Suprapubic skin (tissue), 4 donors: ENCODE results near the gene CPSF7. TPM values are rescaled to one million over a fixed set of nuclear protein-coding genes. Genes with fewer than 3 reads are reported as not detected.
A peak's percentile ranks its signal among the peaks of the same experiment; 100 is the strongest.
"Not testable (repeated sequence)": the region's sequence is repeated elsewhere in the genome, so short reads cannot be mapped to it uniquely, and the experiment has no call there.

Source experiments
- DNase-seq, 2 donors: peaks; one replicate each; pipeline ENCODE4 v3.0.0-alpha.2; 2019; ENCODE audit warnings: low spot score in 2 of 2
- H3K27ac ChIP-seq: fragments of 200-600 bp; sonication (generic); one replicate; pipeline ENCODE4 v1.5.1; 2019
- H3K27me3 ChIP-seq: fragments of 200-600 bp; sonication (generic); one replicate; pipeline ENCODE4 v1.5.1; 2019
- H3K36me3 ChIP-seq: fragments of 200-600 bp; sonication (generic); one replicate; pipeline ENCODE4 v1.5.1; 2019
- H3K4me1 ChIP-seq: fragments of 200-600 bp; sonication (generic); one replicate; pipeline ENCODE4 v1.5.1; 2019
- H3K4me3 ChIP-seq: fragments of 200-600 bp; sonication (generic); one replicate; pipeline ENCODE4 v1.5.1; 2019; ENCODE audit warnings: mild to moderate bottlenecking
- H3K9me3 ChIP-seq: fragments of 200-600 bp; sonication (generic); one replicate; pipeline ENCODE4 v1.5.1; 2019
- CTCF ChIP-seq, 2 donors: fragments of 200-600 bp in 1 of 2; fragments of 450-650 bp in 1 of 2; sonication (generic) in 1 of 2; IDR thresholded peaks; one replicate each; pipeline ENCODE4 v1.5.1; 2016 to 2019; ENCODE audit warnings: antibody characterized with exemption in 2 of 2, mild to moderate bottlenecking in 1 of 2, moderate library complexity in 1 of 2
- EP300 ChIP-seq: sonication (generic); formaldehyde crosslinking; IDR thresholded peaks from one replicate; pipeline ENCODE4 v1.6.1; 2017; ENCODE audit warnings: antibody characterized with exemption
- POLR2A ChIP-seq, 2 donors: fragments of 450-650 bp; IDR thresholded peaks; one replicate each; pipeline ENCODE4 v1.6.1; 2017; ENCODE audit warnings: antibody characterized with exemption in 2 of 2, mild to moderate bottlenecking in 2 of 2, moderate library complexity in 2 of 2
- POLR2AphosphoS5 ChIP-seq, 3 donors: sonication (generic); formaldehyde crosslinking; IDR thresholded peaks; one replicate each; pipeline ENCODE4 v1.6.1; 2017; ENCODE audit warnings: antibody characterized with exemption in 3 of 3
- WGBS: methylation state at CpG from one replicate; pipeline ENCODE4 v1.1.5; 2018; 5-methylcytosine and 5-hydroxymethylcytosine counted together
- total RNA-seq, 4 donors: library from RNA; depleted of rRNA; stranded (reverse); fragments of >200 nt; gene quantifications; one replicate each; pipeline ENCODE4 v1.1.0, GENCODE V29; 2016

Gene CPSF7
- total RNA-seq, 4 donors from 2014 or later, result 57.2 to 76.2 (median 70.7) TPM

- 87% methylated on average over 6 of the region's 6 CpGs for WGBS
- H3K27ac ChIP-seq, result no peak overlapping the region
- no peak for DNase-seq
Observed at GRCh38 chr11:61442616-61443015, 12.8 kb upstream of the CPSF7 start.

DNA sequence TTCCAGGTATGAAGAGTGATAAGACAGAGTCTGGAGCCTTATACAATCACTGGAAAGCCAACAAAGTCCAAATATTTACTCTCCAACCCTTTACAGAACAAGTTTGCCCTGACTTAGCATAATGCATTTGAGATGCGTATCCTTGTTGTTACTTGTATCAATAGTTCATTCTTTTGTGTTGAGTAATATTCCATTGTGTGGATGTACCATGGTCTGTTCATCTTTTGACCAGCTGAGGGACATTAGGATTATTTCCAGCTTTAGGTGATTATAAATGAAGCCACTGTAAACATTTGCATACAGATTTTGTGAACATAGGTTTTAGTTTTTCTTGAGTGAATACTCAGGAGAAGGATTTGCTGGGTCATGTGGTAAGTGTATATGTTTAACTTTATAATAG, 9.8 kb upstream of the CPSF7 start:
- WGBS, result 96% methylated on average over 1 of the region's 1 CpG
- Histone ChIP-seq H3K4me3 (no peak overlapping the region), H3K36me3 (peaks cover 51% of the 10 kb centered on the region), H3K4me1 (peaks cover 8% of the 10 kb centered on the region), H3K9me3 (no peaks in the 10 kb centered on the region), H3K27ac (no peak overlapping the region), H3K27me3 (no peaks in the 10 kb centered on the region)
- TF ChIP-seq POLR2A (IDR thresholded peaks at IDR 0.05), result no peak
- no peak for TF ChIP-seq EP300
- TF ChIP-seq CTCF (IDR thresholded peaks at IDR 0.05), result no peak
- TF ChIP-seq POLR2AphosphoS5 (IDR thresholded peaks at IDR 0.05), result no peak
- no peak for DNase-seq

More at GRCh38 chr11:61442616-61443015, 12.8 kb upstream of the CPSF7 start:
- H3K4me3 ChIP-seq, result no peak overlapping the region
- H3K27me3 ChIP-seq, result no peaks in the 10 kb centered on the region
- peaks cover 65% of the 10 kb centered on the region for H3K36me3 ChIP-seq
- no peaks in the 10 kb centered on the region for H3K9me3 ChIP-seq
- peaks cover 5% of the 10 kb centered on the region for H3K4me1 ChIP-seq
- TF ChIP-seq POLR2A (IDR thresholded peaks at IDR 0.05) (no peak), EP300 (no peak), POLR2AphosphoS5 (IDR thresholded peaks at IDR 0.05) (no peak), CTCF (IDR thresholded peaks at IDR 0.05) (no peak)

- TF ChIP-seq EP300, result no peak
- no peak for TF ChIP-seq CTCF (IDR thresholded peaks at IDR 0.05)
- TF ChIP-seq POLR2AphosphoS5 (IDR thresholded peaks at IDR 0.05), result no peak
- no peak for TF ChIP-seq POLR2A (IDR thresholded peaks at IDR 0.05)
- no peak overlapping the region for H3K4me3 ChIP-seq
- no peak overlapping the region for H3K27ac ChIP-seq
- no peaks in the 10 kb centered on the region for H3K27me3 ChIP-seq
- H3K4me1 ChIP-seq, result peaks cover 8% of the 10 kb centered on the region
- no peaks in the 10 kb centered on the region for H3K9me3 ChIP-seq
- DNase-seq, result no peak
- 96% methylated on average over 5 of the region's 5 CpGs for WGBS
- peaks cover 39% of the 10 kb centered on the region for H3K36me3 ChIP-seq
Observed at GRCh38 chr11:61437496-61437895, 7.7 kb upstream of the CPSF7 start.

DNA sequence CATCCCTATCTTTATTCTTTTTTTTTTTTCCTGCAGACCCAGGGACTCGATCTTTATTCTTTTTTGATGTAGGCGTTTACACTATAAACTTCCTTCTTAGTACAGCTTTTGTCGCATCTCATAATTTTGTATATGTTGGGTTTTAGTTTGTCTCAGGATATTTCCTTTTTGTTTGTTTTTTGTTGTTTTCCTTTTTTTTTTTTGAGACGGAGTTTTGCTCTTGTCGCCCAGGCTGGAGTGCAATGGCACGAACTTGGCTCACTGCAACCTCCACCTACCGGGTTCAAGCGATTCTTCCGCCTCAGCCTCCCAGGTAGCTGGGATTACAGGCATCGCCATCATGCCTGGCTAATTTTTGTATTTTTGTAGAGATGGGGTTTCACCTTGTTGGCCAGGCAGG, 1.1 kb upstream of the CPSF7 start:
- H3K9me3 ChIP-seq, H3K27me3 ChIP-seq, DNase-seq, H3K27ac ChIP-seq: not testable (repeated sequence)
- Histone ChIP-seq H3K4me1 (peaks cover 37% of the 10 kb centered on the region), H3K4me3 (peak overlapping the region; percentile 86), H3K36me3 (peaks cover 25% of the 10 kb centered on the region)
- 71% methylated on average over 10 of the region's 10 CpGs for WGBS

DNA sequence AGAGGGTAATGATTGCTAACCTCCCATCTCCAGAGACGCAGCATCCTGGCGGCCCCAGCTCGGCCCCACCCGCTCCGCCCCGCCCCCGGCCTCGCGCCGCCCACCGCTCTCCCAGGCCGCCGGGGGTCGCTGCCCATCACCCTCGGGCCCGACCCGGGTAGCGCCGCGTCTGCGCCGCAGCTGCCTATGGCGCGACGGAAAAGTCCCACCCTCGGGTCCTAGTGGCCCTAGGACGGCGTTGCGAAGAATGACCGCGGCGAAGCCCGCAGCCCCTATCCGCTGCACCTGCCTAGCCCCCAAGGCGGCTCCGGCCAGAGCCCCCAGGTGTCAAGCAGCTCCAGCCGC, 457 bp downstream of the CPSF7 start:
- TF ChIP-seq EP300, result no peak
- peak in 1 of 2 donors; percentile 34 for TF ChIP-seq CTCF (IDR thresholded peaks at IDR 0.05)
- Histone ChIP-seq H3K36me3 (peaks cover 40% of the 10 kb centered on the region), H3K4me1 (peaks cover 38% of the 10 kb centered on the region), H3K4me3 (peak overlapping the region; percentile 86), H3K27ac (peak overlapping the region; percentile 99), H3K9me3 (no peaks in the 10 kb centered on the region), H3K27me3 (no peaks in the 10 kb centered on the region)
- no CpG with 5 or more reads among the region's 37 CpGs for WGBS
- peak in 1 of 2 donors; percentile 80 for DNase-seq

- H3K27me3 ChIP-seq, result no peaks in the 10 kb centered on the region
- H3K4me3 ChIP-seq, result no peak overlapping the region
- TF ChIP-seq CTCF (IDR thresholded peaks at IDR 0.05) (no peak), POLR2A (IDR thresholded peaks at IDR 0.05) (no peak)
- WGBS, result 89% methylated on average over 1 of the region's 1 CpG
- DNase-seq, result no peak
- peaks cover 64% of the 10 kb centered on the region for H3K36me3 ChIP-seq
- peaks cover 22% of the 10 kb centered on the region for H3K4me1 ChIP-seq
- H3K9me3 ChIP-seq, result no peaks in the 10 kb centered on the region
- no peak overlapping the region for H3K27ac ChIP-seq
Observed at GRCh38 chr11:61425367-61426131, 4.2 kb downstream of the CPSF7 start.
